ENCODE measurements around the gene CBARP. TPM values are rescaled to one million over a fixed set of nuclear protein-coding genes. Genes with fewer than 3 reads are reported as not detected.

CBARP gene
- polyA plus RNA-seq, 1 donor from 2014 or later: 18.2 TPM

GRCh38 chr19:1232652-1233072, 5.1 kb downstream of the CBARP start:
- Histone ChIP-seq H3K9me2 (ENCODE audit: insufficient read depth, low read length) (no peaks in the 10 kb centered on the region), H3K4me3 (ENCODE audit: low read length) (no peak overlapping the region), H3K9me3 (ENCODE audit: low read length) (no peaks in the 10 kb centered on the region), H3K27me3 (ENCODE audit: insufficient read depth, low read depth, low read length) (no peaks in the 10 kb centered on the region), H3K79me2 (replicated peaks; ENCODE audit: insufficient read depth, low read length) (peaks cover 13% of the 10 kb centered on the region), H2AFZ (ENCODE audit: low read depth, low read length) (no peak overlapping the region), H3K4me2 (ENCODE audit: low read length) (no peak overlapping the region), H4K20me1 (ENCODE audit: insufficient read depth) (no peaks in the 10 kb centered on the region), H3K36me3 (ENCODE audit: insufficient read depth, low read length) (no peaks in the 10 kb centered on the region), H3K9ac (ENCODE audit: low read length) (no peak overlapping the region), H3K27ac (ENCODE audit: low read length) (no peak overlapping the region), H3F3A (ENCODE audit: insufficient read depth, low read length, poor library complexity, severe bottlenecking) (no peaks in the 10 kb centered on the region)
- no peak for TF ChIP-seq CTCF (IDR thresholded peaks at IDR 0.05; ENCODE audit: poor library complexity, severe bottlenecking)

- H3K9me2 ChIP-seq (ENCODE audit: insufficient read depth, low read length): no peaks in the 10 kb centered on the region
- no peaks in the 10 kb centered on the region for H3K9me3 ChIP-seq (ENCODE audit: low read length)
- H2AFZ ChIP-seq (ENCODE audit: low read depth, low read length): no peak overlapping the region
- no peak overlapping the region for H3K4me3 ChIP-seq (ENCODE audit: low read length)
- peak overlapping the region; percentile 5 for H3K9ac ChIP-seq (ENCODE audit: low read length)
- no peaks in the 10 kb centered on the region for H3K36me3 ChIP-seq (ENCODE audit: insufficient read depth, low read length)
- TF ChIP-seq EP300 (conservative IDR thresholded peaks at IDR 0.05; ENCODE audit: poor library complexity, severe bottlenecking) (no peak), MXI1 (conservative IDR thresholded peaks at IDR 0.05; ENCODE audit: poor library complexity, severe bottlenecking) (no peak), CTCF (IDR thresholded peaks at IDR 0.05; ENCODE audit: poor library complexity, severe bottlenecking) (no peak), POLR2AphosphoS5 (IDR thresholded peaks at IDR 0.05) (no peak), SMC3 (conservative IDR thresholded peaks at IDR 0.05; ENCODE audit: poor library complexity) (no peak), TAF1 (IDR thresholded peaks at IDR 0.05; ENCODE audit: low read depth) (no peak), EZH2 (IDR thresholded peaks at IDR 0.05; ENCODE audit: borderline replicate concordance, insufficient read depth, low read length, poor library complexity, severe bottlenecking) (no peak), RAD21 (conservative IDR thresholded peaks at IDR 0.05) (no peak)
- TF ChIP-seq, protein P1, sequence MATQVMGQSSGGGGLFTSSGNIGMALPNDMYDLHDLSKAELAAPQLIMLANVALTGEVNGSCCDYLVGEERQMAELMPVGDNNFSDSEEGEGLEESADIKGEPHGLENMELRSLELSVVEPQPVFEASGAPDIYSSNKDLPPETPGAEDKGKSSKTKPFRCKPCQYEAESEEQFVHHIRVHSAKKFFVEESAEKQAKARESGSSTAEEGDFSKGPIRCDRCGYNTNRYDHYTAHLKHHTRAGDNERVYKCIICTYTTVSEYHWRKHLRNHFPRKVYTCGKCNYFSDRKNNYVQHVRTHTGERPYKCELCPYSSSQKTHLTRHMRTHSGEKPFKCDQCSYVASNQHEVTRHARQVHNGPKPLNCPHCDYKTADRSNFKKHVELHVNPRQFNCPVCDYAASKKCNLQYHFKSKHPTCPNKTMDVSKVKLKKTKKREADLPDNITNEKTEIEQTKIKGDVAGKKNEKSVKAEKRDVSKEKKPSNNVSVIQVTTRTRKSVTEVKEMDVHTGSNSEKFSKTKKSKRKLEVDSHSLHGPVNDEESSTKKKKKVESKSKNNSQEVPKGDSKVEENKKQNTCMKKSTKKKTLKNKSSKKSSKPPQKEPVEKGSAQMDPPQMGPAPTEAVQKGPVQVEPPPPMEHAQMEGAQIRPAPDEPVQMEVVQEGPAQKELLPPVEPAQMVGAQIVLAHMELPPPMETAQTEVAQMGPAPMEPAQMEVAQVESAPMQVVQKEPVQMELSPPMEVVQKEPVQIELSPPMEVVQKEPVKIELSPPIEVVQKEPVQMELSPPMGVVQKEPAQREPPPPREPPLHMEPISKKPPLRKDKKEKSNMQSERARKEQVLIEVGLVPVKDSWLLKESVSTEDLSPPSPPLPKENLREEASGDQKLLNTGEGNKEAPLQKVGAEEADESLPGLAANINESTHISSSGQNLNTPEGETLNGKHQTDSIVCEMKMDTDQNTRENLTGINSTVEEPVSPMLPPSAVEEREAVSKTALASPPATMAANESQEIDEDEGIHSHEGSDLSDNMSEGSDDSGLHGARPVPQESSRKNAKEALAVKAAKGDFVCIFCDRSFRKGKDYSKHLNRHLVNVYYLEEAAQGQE (IDR thresholded peaks at IDR 0.05; ENCODE audit: borderline replicate concordance): no peak
- no peak overlapping the region for H3K4me2 ChIP-seq (ENCODE audit: low read length)
- no peak overlapping the region for H3K27ac ChIP-seq (ENCODE audit: low read length)
- no peaks in the 10 kb centered on the region for H3K27me3 ChIP-seq (ENCODE audit: insufficient read depth, low read depth, low read length)
- no peaks in the 10 kb centered on the region for H3F3A ChIP-seq (ENCODE audit: insufficient read depth, low read length, poor library complexity, severe bottlenecking)
- peaks cover 13% of the 10 kb centered on the region for H3K79me2 ChIP-seq (replicated peaks; ENCODE audit: insufficient read depth, low read length)
- no peaks in the 10 kb centered on the region for H4K20me1 ChIP-seq (ENCODE audit: insufficient read depth)
Observed at GRCh38 chr19:1231729-1232637, 5.8 kb downstream of the CBARP start.
